ENCODE measurements around the gene PPP4R2. TPM values are rescaled to one million over a fixed set of nuclear protein-coding genes. Genes with fewer than 3 reads are reported as not detected.

The PPP4R2 gene
- total and polyA plus RNA-seq, 4 experiments from 2014 or later: 30.7 to 77.0 (median 54.5) TPM

Other genes starting within 250 kb of the PPP4R2 start
- 10 to 100 TPM; 28.7 to 31.2 TPM for gene SHQ1, start 148.4 kb upstream of the PPP4R2 start, total RNA-seq
- 10 to 100 TPM in 1 of 2 donors, 1 to 10 TPM in 1; 6.6 to 23.4 TPM for gene SHQ1, start 148.4 kb upstream of the PPP4R2 start, polyA plus RNA-seq
- not detected for gene GXYLT2, start 108.8 kb upstream of the PPP4R2 start, total RNA-seq
- not detected for gene GXYLT2, start 108.8 kb upstream of the PPP4R2 start, polyA plus RNA-seq
- 10 to 100 TPM; 10.2 to 12.6 TPM for gene EBLN2, start 64.8 kb downstream of the PPP4R2 start, total RNA-seq
- 1 to 10 TPM; 1.5 to 2.2 TPM for gene EBLN2, start 64.8 kb downstream of the PPP4R2 start, polyA plus RNA-seq

Data from CD4-positive, alpha-beta memory T cell (primary cell).